T-helper 1 cell treated with Interleukin-12 subunit alpha and Interleukin-12 subunit beta and Interleukin-4 antibody, amounts not matched to agents 30 ng/mL and 1 ng/mL, for 36 hours (primary cell): ENCODE results near the gene TDRD6. TPM values are rescaled to one million over a fixed set of nuclear protein-coding genes. Genes with fewer than 3 reads are reported as not detected.

Experiments used
- intact Hi-C: fragments of 100-400 bp; cut with micrococcal nuclease; formaldehyde crosslinking; loops from one replicate; pipeline ENCODE4 v1.15.1; 2024
- total RNA-seq: library from RNA; stranded (reverse); gene quantifications from 2 replicates; pipeline ENCODE4 v1.2.3, GENCODE V29; 2022

TDRD6 gene
- total RNA-seq, 1 donor from 2014 or later, result not detected

GRCh38 chr6:46676604-46677313 is 10.9 kb upstream of the TDRD6 start:
- intact Hi-C loops, result no loop called here

GRCh38 chr6:46677314-46677654 is 10.4 kb upstream of the TDRD6 start:
- intact Hi-C loops, result no loop called here

DNA sequence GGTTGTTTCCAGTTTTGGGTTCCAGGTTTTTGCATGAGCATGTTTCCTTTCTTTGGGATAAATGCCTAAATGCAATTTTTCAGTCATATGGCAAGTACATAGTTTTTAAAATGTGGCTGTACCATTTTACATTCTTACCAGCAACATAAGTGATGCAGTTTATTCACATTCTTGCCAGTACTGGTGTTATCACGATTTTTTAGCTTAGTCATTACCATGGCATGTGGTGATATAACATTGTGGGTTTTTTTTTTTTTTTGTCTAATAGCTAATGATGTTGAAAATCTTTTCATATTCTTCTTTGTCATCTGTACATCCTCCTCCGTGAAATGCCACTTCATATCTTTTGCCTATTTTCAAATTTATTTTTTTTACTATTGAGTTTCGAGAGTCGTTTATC is 2.9 kb upstream of the TDRD6 start:
- intact Hi-C loops, result no loop called here

DNA sequence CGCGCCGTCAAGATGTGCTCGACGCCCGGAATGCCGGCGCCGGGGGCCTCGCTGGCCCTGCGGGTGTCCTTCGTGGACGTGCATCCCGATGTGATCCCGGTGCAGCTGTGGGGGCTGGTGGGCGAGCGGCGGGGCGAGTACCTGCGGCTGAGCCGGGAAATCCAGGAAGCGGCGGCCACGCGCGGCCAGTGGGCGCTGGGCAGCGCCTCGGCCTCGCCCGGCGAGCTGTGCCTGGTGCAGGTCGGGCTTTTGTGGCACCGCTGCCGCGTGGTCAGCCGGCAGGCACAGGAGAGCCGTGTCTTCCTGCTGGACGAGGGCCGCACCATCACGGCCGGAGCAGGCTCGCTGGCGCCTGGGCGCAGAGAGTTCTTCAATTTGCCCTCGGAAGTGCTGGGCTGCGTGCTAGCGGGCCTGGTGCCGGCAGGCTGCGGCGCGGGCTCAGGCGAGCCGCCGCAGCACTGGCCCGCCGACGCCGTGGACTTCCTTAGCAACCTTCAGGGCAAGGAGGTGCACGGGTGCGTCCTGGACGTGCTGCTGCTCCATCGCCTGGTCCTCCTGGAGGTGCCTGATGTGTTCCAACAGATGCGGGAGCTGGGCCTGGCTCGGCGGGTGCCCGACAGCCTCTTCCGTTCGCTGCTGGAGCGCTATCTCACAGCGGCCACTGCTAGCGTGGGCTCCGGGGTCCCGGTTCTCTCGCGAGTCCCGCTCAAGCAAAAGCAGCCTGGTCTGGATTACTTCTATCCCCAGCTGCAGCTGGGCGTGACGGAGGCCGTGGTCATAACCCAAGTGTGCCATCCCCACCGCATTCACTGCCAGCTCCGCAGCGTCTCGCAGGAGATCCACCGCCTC is 656 bp downstream of the TDRD6 start:
- intact Hi-C loops, result no loop called here

- intact Hi-C loops, result no loop called here
These were observed 1.3 kb downstream of the TDRD6 start for GRCh38 chr6:46688966-46689335.

DNA sequence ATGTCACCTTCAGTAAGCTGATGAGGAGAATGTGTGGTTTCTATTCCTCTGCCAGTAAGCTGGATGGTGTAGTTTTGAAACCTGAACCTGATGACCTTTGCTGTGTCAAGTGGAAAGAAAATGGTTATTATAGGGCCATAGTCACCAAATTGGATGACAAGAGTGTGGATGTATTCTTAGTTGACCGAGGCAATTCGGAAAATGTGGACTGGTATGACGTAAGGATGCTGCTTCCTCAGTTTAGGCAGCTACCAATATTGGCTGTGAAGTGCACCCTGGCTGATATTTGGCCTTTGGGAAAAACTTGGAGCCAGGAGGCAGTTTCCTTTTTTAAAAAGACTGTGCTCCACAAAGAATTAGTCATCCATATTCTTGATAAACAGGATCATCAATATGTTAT is 2.0 kb downstream of the TDRD6 start:
- intact Hi-C loops, result no loop called here

- intact Hi-C loops, result no loop called here
These were observed 2.6 kb downstream of the TDRD6 start for GRCh38 chr6:46690141-46690755.

DNA sequence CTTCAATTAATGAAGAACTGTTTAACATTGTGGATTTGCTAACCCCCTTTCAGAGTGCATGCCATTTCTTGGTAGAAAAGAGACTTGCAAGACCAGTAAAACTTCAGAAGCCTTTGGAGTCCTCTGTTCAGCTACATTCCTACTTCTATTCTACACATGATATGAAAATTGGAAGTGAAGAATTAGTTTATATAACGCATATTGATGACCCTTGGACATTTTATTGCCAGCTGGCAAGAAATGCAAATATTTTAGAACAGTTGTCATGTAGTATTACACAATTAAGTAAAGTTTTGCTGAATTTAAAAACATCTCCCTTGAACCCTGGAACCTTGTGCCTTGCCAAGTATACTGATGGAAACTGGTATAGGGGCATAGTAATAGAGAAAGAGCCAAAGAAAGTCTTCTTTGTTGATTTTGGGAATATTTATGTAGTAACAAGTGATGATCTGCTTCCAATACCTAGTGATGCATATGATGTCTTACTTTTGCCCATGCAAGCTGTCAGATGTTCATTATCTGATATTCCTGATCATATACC is 3.3 kb downstream of the TDRD6 start:
- intact Hi-C loops, result no loop called here

DNA sequence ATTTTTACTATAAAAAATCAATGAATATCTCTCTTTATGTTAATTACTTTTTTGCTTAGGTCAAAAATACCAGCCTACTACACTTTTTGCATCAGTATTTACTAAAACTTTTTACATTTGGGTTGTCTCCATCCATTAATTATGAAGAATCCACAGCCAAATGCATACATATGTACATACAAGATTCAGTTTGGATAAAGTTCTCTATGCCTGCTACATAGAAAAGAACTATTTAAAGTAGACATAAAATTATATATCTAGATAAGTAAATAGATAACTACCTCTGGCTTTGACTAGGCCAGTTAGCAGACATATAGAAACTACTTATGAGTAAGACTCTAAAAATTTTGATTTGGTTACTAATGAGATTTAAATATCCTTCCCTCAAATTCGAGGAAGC is 12.3 kb downstream of the TDRD6 start:
- intact Hi-C loops, result no loop called here

DNA sequence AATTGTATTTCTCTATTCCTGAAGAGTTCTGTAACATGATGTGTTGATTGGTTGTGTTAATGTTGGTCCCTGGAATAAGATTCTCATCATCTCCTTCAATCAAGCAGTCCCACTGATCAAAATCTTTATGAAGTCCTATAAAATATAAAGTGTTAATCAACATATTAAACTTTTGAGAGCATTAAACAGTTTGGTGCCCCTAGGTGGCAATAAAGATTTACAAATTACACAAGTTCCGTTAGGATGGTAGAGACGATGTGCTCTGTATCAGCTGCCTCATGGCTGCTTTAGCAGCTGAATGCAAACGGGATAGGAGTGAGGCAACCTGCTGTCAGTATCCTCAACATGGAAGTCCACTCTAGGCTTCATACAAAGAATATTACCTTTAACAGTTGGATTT is 16.9 kb downstream of the TDRD6 start:
- intact Hi-C loops, result no loop called here

GRCh38 chr6:46706464-46706863 is 18.8 kb downstream of the TDRD6 start:
- intact Hi-C loops, result no loop called here

DNA sequence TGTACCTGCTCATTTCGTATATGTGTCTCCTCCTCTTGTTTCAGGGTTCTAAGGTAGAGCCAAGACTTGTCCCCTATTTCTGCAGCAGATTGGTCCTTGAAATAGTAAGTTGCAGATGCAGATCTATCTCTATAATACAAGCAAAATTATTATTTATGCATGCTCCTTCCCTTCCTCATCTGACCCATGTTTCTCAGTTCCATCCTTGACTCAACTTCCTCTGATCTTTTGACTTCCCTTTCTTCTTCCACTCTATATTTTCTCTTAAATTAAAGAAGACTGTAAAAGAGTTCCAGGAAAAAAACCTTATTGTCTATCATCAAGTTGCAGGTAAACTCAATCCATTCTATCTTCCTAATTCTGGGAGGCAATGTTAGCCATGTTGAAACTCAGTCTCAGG is 23.8 kb downstream of the TDRD6 start:
- intact Hi-C loops, result no loop called here

DNA sequence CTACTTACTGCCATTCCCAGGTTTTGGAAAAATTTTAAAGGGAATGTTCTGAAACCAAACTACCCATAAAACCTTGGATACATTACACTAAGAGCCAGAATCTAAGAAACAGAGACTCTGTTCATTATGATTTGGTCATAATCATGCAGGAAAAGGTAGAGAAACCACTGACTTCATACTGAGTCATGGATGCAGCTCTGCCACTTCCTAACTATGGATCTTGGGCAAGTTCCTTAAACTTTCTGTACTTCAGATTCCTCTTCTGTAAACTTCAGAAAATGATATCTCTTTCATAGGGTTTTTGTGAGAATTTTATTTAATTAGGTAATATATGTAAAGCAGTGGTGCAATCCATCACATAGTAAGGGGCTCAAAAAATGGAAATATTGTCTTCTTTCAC is 27.5 kb downstream of the TDRD6 start:
- intact Hi-C loops, result no loop called here

- intact Hi-C loops, result no loop called here
These were observed 31.4 kb downstream of the TDRD6 start for GRCh38 chr6:46719099-46719498.

- intact Hi-C loops, result no loop called here
These were observed 32.7 kb downstream of the TDRD6 start for GRCh38 chr6:46720401-46720800.

DNA sequence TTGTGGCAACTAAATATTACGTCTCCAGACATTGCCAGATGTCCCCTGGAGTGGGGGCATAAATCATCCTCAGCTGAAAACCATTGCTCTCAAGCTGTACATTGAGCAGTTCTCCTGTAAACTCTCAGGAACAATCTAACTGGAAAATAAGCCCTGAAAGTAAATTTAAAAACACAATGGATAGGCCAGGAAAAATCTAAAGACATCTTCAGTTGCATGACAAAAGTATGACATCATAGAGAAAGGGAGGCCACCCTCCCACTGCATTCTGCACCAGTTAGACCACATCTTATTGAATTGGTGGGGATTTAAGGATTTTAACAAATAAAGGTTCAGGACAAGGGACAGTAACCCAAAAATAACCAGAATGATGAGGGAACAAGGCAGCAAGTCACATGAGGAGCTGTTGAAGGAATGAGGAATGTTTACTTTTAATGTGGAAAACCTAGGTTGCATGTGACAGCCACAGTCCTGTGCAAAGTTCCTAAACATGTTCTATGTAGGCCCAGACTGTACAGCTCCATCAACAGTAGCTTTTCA is 42.2 kb downstream of the TDRD6 start:
- intact Hi-C loops, result no loop called here

- intact Hi-C loops, result no loop called here
These were observed 43.3 kb downstream of the TDRD6 start for GRCh38 chr6:46730921-46731461.

GRCh38 chr6:46733341-46733801 is 45.7 kb downstream of the TDRD6 start:
- intact Hi-C loops, result no loop called here

GRCh38 chr6:46734867-46735719 is 47.4 kb downstream of the TDRD6 start, which contains the start of gene PLA2G7:
TSS of gene PLA2G7 (minus strand) at chr6:46735375. CDS start at chr6:46722891, 12,484 bp downstream.
- intact Hi-C loops, result no loop called here

GRCh38 chr6:46735720-46736031 is 48.0 kb downstream of the TDRD6 start:
- intact Hi-C loops, result no loop called here

- intact Hi-C loops, result no loop called here
These were observed 49.2 kb downstream of the TDRD6 start for GRCh38 chr6:46736906-46737305.
